Measurements from ENCODE around the gene FOXE3. TPM values are rescaled to one million over a fixed set of nuclear protein-coding genes. Genes with fewer than 3 reads are reported as not detected.

Gene FOXE3
- total and polyA plus RNA-seq, 2 of the 4 experiments (the other 2 are of a cell fraction), result 0.12 TPM; not detected in 1

DNA sequence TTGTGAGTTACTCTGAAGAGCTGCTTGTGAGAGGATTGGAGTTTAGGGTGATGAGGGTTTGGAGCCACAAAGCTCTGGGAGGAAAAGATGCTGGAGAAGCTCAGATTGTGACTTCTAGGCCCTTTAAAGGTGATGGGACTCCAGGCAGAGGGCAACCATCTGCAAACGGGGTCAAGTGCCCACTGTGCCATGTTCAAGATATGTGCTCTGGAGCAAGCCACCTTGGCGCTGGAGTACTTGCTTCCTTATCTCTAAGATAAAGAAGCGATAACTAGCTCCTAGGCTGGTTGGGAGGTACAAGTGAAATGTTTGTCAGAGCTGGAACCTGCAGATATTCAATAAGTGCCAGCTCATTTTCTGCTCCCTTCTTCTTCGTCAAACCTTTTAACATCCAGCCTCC lies 14.3 kb upstream of the FOXE3 start:
- H4K5ac ChIP-seq (ENCODE audit: low read depth, low read length), result no peak overlapping the region
- no peak overlapping the region for H2AFZ ChIP-seq (replicated peaks; ENCODE audit: low read length, poor library complexity)
- no peaks in the 10 kb centered on the region for H3K79me1 ChIP-seq (ENCODE audit: low read depth in 1 of 2, low read length in 2 of 2)
- H3K9ac ChIP-seq (ENCODE audit: low read depth, low read length), result no peak overlapping the region
- H3K27ac ChIP-seq (ENCODE audit: insufficient read depth, low read length), result no peak overlapping the region
- H4K8ac ChIP-seq (ENCODE audit: low read depth in 2 of 2, low read length in 2 of 2), result no peak overlapping the region
- H2BK5ac ChIP-seq (ENCODE audit: low read depth, low read length, poor library complexity, severe bottlenecking), result no peak overlapping the region
- intact Hi-C loops (cut with micrococcal nuclease) (no loop called here), in situ Hi-C loops (cut with MboI; ENCODE audit: low sequenced_read_pairs) (no loop called here), dilution Hi-C loops (cut with HindIII; ENCODE audit: low sequenced_read_pairs, unreplicated experiment) (no loop called here)
- ATAC-seq (ENCODE audit: low read depth), result no peak
- no peak overlapping the region for H2AK5ac ChIP-seq (ENCODE audit: low read depth, low read length)
- no peak overlapping the region for H3K4ac ChIP-seq (ENCODE audit: low read depth, low read length)
- H3K9me3 ChIP-seq (ENCODE audit: control insufficient read depth, insufficient read depth, low read length), result no peaks in the 10 kb centered on the region
- H3K9me1 ChIP-seq (ENCODE audit: insufficient read depth, low read length), result no peaks in the 10 kb centered on the region
- POLR2A ChIA-PET (ENCODE audit: unreplicated experiment), result no interaction called here
- H3K27me3 ChIP-seq (ENCODE audit: control insufficient read depth, insufficient read depth, low read length), result peaks cover 30% of the 10 kb centered on the region
- H4K91ac ChIP-seq (ENCODE audit: insufficient read depth, low read depth, low read length), result no peak overlapping the region
- no peak overlapping the region for H3K4me3 ChIP-seq (ENCODE audit: insufficient read depth, low read depth, low read length)
- H2BK120ac ChIP-seq (ENCODE audit: low read depth, low read length), result no peak overlapping the region
- H3K36me3 ChIP-seq (ENCODE audit: control insufficient read depth, insufficient read depth, low read length), result no peaks in the 10 kb centered on the region
- H2BK20ac ChIP-seq (ENCODE audit: low read depth, low read length), result no peak overlapping the region
- H4K20me1 ChIP-seq (ENCODE audit: insufficient read depth, low read length), result no peaks in the 10 kb centered on the region
- 83% methylated on average over 1 of the region's 4 CpGs; no CpG with 5 or more reads in 1 of the 2 experiments for WGBS, 2 experiments (ENCODE audit: extremely low coverage in 2 of 2, insufficient read length in 1 of 2)
- no TSS peak for BruUV-seq (replicated peaks)
- no peak overlapping the region for H3K4me2 ChIP-seq (ENCODE audit: low read depth, low read length)
- CTCF ChIA-PET, result interaction anchor here (1.1 kb wide), 1 partner anchor 31 kb away, joined by 3 read pairs; no protein-coding TSS in a partner anchor
- no peak overlapping the region for H2BK15ac ChIP-seq (ENCODE audit: low read depth, low read length)
- no peak overlapping the region for H3K23ac ChIP-seq (ENCODE audit: low read depth, low read length)
- H3K18ac ChIP-seq (ENCODE audit: low read depth, low read length), result no peak overlapping the region
- TF ChIP-seq CEBPB (IDR thresholded peaks at IDR 0.05; ENCODE audit: low read depth, low read length) (no peak), BHLHE40 (IDR thresholded peaks at IDR 0.05; ENCODE audit: low read depth, low read length) (no peak), NFE2L2 (IDR thresholded peaks at IDR 0.05; ENCODE audit: low read depth, low read length) (no peak), MXI1 (IDR thresholded peaks at IDR 0.05; ENCODE audit: borderline replicate concordance, low read depth, low read length) (no peak), FOS (IDR thresholded peaks at IDR 0.05; ENCODE audit: low read depth, low read length) (no peak), POLR2A (IDR thresholded peaks at IDR 0.05; ENCODE audit: low read depth, low read length) (no peak)
- TF ChIP-seq, protein P1, sequence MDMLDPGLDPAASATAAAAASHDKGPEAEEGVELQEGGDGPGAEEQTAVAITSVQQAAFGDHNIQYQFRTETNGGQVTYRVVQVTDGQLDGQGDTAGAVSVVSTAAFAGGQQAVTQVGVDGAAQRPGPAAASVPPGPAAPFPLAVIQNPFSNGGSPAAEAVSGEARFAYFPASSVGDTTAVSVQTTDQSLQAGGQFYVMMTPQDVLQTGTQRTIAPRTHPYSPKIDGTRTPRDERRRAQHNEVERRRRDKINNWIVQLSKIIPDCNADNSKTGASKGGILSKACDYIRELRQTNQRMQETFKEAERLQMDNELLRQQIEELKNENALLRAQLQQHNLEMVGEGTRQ (IDR thresholded peaks at IDR 0.05; ENCODE audit: low read depth, low read length), result no peak
- TF ChIP-seq, protein P2, sequence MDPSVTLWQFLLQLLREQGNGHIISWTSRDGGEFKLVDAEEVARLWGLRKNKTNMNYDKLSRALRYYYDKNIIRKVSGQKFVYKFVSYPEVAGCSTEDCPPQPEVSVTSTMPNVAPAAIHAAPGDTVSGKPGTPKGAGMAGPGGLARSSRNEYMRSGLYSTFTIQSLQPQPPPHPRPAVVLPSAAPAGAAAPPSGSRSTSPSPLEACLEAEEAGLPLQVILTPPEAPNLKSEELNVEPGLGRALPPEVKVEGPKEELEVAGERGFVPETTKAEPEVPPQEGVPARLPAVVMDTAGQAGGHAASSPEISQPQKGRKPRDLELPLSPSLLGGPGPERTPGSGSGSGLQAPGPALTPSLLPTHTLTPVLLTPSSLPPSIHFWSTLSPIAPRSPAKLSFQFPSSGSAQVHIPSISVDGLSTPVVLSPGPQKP (IDR thresholded peaks at IDR 0.05; ENCODE audit: borderline replicate concordance, low read depth, low read length), result no peak
- no peak overlapping the region for H2AK9ac ChIP-seq (replicated peaks; ENCODE audit: low read depth, low read length, poor library complexity)
- H3K4me1 ChIP-seq (ENCODE audit: control insufficient read depth, insufficient read depth, low read length), result no peaks in the 10 kb centered on the region
- H3K14ac ChIP-seq (replicated peaks; ENCODE audit: low read depth, low read length), result no peak overlapping the region
- no peak overlapping the region for H3K56ac ChIP-seq (ENCODE audit: extremely low read depth, insufficient read depth, low read length)
- no peak for DNase-seq
